GM19328 (cell line): Measurements from ENCODE around the gene MTG1.
"Not testable (repeated sequence)": the region's sequence is repeated elsewhere in the genome, so short reads cannot be mapped to it uniquely, and the experiment has no call there.

Experiments used
- ATAC-seq: cut with Tn5 transposase; IDR thresholded peaks from one replicate; pipeline ENCODE4 v1.9.1; 2021; ENCODE audit warnings: mild to moderate bottlenecking, moderate library complexity; ENCODE audit not compliant: unreplicated experiment

Gene MTG1

DNA sequence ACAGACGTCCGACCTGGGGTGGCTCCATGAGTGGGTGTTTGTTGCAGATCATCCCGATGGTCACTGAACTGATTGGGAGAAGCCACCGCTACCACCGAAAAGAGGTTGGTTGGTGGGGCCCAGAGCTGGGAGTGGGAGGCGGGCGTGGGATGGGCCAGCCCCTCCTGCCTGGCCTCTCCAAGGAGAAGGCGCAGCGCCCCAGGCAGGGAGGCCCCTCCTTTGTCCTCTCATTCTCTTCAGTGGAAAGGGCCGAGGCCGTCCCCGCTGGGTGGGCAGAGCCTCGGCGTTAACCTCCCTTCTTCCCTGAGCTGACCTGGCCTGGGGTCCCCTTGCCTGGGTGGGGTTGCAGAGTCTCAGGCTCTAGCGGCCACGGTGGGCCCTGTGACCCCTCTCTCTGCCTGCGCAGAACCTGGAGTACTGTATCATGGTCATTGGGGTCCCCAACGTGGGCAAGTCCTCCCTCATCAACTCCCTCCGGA, 5.2 kb downstream of the MTG1 start:
- ATAC-seq: no peak

DNA sequence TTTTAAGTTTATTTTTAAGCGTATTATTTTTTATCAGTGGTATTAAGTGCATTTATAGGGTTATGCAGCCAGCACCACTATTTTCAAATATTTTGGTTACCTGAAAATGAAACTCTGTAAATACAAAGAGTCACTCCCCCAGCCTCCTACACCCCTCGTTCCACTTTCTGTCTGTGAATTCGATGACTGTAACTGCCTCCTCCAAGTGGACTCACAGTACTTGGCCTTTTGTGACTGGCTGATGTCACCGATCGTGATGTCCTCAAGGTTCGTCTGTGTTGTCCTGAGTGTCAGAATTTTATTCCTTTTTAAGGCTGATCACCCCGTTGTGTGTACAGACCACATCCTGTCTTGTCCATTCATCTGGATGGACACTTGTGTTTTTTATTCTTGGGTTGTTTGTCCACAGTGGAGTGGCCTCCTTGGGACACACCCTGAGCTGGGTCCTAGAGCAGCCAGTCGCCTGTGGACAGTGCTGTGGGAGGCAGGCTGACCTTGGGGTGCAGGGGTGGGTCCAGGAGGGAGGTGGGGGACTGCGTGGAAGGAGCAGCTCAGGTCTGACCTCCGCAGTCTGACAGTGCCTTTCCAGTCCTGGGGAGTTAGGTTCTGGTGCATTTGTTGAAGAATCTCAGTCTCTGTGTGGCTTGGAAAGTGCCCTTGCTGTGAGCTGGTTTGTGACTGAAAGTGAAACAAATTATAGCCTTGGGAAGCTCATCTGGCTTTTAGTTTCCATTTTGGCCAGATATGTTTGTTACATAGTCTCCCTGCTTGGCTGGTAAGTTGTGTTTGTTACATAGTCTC, 6.9 kb downstream of the MTG1 start:
- no peak for ATAC-seq

DNA sequence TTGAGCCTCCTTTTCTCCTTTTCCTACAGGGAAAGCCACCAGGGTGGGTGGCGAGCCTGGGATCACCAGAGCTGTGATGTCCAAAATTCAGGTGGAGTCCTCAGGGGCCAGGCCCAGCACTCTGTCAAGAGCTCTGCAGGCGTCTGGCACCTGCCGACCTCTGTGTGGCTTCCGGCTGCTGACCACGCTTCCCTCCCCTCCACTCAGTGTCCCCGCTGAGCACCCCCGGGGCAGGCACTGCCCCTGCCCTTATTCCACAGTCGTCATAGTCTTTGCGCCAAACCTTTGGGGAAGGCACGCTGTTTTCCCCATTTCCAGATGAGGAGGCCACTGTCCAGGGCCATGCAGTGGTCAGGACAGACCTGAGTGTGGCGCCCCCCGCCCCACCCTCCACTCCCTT, 7.5 kb downstream of the MTG1 start:
- ATAC-seq: no peak

DNA sequence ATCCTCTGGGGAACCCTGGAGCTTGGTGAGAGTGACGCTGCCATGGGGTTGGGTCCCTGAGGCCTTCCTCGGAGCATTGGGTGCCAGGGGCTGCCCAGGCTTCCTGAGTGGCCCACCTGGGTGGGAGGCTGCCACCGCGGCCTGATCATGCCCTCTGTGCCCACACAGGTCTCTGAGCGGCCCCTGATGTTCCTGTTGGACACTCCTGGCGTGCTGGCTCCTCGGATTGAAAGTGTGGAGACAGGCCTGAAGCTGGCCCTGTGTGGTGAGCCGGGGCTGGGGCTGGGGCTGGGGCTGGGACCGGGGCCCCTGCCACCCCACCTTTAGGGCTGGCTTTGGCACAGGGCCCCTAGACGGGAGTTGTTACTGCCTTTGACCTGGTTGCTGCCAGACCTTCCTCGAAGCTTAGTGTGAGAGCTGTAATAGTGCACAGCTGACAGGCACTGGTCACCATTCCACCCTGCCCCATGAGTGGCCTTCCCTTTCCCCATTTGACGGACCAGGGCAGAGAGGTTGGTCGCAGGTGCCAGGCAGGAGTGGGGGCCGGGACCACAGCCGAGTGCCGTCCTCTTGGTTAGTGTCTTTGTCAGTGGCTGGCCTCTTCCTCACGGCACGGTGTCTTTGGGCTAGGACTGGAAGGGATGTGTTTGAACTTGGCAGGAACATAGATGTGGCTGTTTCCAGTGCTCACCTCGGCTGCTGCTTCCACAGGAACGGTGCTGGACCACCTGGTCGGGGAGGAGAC, 8.2 kb downstream of the MTG1 start:
- no peak for ATAC-seq

DNA sequence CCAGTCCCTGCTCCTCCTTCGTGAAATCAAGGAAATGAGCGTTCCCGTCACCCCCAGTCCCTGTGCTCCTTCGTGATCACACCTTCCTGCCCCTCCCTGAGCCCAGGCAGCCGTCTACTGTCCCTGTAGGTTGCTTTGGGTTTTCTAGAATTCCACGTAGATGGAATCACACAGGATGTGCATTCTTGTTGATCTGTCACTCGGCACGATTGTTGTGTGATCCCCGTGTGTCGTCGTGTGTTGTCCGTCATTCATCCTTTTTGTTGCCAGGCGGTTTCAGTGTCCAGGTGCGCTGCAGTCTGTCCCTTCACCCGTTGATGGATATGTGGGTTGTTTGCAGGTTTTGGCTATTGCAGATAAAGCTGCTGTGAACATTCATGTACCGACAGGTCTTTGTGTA, 9.4 kb downstream of the MTG1 start:
- ATAC-seq: no peak

DNA sequence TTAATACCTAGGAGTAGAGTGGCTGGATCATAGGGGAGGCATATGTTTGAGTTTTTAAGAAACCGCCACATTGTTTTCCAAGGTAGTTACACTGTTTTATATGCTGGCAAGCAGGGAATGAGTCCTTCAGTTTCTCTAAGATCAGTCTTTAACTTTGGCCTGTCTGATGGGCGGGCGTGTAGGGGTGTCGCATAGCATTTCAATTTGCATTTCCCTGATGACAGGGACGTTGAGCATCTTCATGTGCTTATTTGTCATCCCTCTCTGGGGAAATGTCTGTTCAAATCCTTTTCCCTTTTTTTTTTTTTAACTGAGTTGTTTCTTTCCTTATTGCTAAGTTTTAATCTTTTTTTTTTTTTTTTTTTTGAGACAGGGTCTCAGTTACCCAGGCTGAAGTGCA, 9.8 kb downstream of the MTG1 start:
- ATAC-seq: no peak

DNA sequence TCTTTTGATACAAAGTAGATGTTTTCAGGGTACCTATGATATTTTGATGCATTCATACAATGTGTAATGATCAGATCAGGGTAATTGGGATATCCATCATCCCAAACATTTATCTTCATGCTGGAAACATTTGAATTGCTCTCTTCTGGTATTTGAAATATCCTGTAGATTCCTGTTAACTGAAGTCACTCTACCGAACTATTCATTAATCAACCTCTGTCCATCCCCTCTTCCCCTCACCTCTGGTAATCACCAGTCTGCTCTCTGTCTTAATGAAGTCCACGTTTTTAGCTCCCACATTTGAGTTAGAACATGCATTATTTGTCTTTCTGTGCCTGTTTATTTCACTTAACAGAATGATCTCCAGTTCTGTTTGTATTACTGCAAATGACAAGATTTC, 11.3 kb downstream of the MTG1 start:
- ATAC-seq: no peak

DNA sequence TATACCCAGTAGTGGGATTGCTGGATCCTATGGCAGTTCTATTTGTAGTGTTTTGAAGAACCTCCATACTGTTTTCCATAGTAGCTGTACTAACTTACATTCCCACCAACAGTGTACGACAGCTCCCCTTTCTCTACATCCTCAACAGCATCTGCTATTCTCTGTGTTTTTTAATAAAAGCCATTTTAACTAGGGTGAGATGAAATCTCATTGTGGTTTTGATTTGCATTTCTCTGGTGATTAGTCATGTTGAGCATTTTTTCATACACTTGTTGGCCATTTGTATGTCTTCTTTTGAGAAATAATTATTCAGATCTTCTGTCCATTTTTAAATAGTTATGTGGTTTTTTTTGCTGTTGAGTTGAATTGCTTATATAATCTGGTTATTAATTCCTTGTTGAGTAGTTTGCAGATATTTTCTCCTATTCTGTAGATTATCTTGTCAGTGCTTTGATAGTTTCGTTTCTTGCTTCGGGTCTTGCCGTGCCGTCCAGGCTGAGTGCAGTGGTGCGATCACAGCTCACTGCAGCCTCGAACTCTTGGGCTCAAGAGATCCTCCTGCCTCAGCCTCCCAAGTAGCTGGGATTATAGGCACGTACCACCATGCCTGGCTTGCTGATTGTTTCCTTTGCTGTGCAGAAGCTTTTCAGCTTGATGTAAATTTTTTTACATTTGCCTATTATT, 12.0 kb downstream of the MTG1 start:
- ATAC-seq: no peak

DNA sequence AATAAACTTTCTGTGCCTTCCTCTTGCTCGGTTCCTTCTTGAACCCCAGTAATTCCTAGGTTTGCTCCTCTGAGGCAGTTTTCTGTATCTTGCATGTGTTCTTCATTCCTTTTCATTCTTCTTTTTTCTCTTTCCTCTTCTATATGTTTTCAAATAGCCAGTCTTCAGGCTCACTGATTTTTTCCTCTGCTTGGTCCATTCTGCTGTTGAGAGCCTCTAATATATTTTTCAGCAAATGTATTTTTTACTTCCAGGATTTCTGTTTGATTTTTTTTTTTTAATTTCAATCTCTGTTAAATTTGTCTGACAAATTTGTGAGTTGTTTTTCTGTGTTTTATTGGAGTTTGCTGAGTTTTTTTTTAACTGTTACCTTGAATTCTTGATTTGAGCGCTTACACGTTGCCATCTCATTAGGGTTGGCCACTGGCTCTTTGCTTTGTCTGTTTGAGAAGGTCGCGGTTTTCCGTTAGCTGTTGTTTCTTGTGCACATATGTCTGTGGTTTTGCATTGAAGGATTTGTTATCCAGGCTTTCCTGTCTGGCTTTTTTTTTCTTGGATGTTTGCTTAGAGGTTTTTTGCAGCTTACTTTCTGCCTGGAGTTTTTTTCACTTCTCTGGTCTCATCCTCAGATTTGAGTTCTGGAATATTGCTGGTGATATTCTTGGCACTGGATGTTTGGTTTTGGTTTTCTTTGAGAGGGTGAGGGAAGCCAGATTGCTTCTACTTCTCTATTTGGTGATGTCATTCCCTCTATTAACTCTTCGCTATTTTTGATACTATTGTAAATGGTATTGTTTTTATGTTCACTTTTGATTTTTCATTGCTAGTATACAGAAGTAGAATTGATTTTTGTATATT, 17.8 kb downstream of the MTG1 start:
- no peak for ATAC-seq

DNA sequence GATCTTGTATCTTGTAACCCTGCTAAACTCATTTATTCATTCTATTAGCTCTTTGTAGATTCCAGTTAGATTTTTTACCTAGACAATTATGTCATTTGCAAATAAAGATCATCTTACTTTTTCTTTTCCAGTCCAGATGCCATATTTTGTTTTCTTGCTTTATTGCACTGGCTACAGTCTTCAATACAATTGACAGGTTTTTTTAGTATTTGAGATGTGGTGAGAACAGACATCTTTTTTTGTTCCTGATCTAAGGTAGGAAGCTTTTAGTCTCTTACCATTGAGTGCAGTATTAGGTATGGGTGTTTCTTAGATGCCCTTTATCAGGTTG, 18.4 kb downstream of the MTG1 start:
- no peak for ATAC-seq

DNA sequence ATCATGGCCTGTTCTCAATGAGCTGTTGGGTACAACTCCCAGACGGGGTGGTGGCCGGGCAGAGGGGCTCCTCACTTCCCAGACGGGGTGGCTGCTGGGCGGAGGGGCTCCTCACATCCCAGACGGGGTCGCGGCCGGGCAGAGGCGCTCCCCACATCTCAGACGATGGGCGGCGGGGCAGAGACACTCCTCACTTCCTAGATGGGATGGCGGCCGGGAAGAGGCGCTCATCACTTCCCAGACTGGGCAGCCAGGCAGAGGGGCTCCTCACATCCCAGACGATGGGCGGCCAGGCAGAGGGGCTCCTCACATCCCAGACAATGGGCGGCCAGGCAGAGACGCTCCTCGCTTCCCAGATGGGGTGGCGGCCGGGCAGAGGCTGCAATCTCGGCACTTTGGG, 20.4 kb downstream of the MTG1 start:
- ATAC-seq: not testable (repeated sequence)

DNA sequence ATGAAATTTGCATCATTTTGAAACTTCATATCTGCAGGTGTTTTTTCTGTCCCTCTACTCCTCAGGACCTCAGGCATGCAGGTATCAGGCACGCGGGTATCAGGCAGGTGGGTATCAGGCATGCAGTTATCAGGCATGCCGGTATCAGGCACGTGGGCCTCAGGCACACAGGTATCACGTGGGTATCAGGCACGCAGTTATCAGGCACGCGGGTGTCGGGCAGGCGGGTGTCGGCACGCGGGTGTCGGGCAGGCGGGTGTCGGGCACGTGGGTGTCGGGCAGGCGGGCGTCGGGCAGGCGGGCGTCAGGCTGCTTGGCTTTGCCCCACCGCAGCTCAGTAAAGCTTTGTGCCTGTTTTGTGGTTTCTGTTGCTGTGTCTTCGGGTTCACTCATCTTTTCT, 21.8 kb downstream of the MTG1 start:
- no peak for ATAC-seq

DNA sequence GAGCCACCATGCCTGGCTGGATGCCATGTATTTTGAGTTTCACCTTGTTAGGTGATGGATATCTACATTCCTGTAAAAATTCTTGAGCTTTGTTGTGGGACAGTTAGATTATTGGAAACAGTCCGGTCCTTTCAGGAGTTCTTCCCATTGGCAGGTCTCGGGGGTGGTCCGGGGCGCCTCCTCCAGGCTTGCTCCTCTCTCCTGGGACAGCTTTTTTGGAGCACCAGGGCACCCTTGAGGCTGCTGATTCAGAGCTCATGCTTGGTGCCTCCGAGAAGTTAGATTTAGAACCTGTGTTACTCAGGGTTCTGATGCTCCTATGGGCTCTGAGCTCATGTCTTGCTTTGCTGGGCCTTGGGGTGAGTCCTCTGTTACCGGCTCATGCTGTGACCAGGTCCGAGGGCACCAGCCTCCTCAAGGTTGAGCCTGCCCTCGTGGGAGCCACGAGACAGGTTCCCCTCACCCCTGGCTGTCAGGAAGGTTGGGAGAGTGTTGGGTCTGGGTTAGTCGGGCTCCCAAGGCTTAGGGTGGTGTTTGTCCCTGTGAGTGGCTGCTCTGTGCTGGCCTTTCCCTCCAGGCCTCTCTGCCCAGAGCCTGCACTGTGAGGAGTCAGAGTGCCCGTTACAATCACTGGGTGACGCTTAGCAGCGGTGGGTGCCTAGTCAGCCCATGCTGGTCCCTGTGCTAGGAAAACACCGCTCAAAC, 24.5 kb downstream of the MTG1 start:
- ATAC-seq: no peak

DNA sequence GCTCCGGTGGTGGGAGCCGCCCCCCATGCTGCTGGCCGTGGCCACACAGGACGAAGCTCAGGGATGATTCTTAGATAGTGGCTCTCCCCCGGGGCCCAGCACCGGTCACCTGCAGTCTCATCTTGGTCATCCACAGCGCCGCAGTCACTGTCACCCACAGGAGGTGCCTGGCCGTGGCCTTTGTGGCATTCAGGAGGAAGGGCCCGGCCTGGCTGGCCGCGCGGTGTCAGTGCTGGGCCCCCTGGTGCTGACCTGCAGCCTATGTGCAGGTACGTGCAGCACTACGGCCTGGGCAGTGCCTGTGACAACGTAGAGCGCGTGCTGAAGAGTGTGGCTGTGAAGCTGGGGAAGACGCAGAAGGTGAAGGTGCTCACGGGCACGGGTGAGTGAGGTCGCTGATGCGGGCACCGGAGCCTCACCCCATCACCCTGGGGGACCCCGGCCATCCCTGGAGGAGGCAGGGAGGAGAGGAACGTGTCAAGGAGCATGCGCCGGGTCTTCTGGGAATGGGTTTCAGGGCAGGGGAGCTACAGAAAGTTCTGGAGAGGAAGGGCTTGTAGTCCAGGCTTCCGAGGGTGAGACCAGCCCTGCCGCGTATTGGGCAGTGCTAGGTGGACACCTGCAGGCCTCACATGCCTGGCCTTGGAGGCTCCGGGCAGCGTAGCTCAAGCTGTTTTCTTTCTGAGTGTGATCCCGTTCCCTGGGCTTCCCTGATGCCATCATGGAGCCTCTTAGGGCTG, 25.4 kb downstream of the MTG1 start:
- no peak for ATAC-seq

DNA sequence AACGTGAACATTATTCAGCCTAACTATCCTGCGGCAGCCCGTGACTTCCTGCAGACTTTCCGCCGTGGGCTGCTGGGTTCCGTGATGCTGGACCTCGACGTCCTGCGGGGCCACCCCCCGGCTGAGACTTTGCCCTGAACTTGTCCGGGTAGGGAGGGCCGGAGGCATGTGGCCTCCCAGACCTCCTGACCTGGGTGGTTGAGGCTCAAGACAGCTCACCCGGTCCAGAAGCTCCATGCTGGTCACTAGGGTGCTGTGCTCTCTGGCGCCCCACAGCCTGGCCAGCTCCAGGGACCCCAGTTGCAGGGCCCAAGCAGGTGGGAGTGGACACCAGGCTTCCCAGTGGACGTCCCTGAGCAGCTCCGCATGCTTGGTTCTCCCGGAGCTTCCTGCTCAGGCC, 26.1 kb downstream of the MTG1 start:
- no peak for ATAC-seq

DNA sequence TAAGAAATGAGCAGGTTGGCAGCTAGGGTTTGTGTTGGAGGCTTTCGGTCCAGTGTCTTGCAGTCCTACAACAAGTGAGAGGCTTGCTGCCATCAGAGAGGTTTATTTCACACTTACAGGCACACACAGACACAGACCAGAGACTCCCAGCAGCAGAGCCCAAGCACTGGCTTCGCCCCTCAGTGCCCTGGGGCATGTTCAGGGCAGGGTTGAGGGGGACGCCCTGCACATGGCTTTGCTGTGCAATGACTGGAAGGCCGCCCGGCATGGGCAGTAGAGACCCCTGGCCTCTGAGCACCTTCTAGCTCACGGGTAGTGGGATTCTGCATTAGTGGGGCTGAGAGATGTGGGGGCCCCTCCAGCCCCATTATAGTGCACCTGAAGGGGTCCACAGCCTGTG, 26.6 kb downstream of the MTG1 start:
- no peak for ATAC-seq

DNA sequence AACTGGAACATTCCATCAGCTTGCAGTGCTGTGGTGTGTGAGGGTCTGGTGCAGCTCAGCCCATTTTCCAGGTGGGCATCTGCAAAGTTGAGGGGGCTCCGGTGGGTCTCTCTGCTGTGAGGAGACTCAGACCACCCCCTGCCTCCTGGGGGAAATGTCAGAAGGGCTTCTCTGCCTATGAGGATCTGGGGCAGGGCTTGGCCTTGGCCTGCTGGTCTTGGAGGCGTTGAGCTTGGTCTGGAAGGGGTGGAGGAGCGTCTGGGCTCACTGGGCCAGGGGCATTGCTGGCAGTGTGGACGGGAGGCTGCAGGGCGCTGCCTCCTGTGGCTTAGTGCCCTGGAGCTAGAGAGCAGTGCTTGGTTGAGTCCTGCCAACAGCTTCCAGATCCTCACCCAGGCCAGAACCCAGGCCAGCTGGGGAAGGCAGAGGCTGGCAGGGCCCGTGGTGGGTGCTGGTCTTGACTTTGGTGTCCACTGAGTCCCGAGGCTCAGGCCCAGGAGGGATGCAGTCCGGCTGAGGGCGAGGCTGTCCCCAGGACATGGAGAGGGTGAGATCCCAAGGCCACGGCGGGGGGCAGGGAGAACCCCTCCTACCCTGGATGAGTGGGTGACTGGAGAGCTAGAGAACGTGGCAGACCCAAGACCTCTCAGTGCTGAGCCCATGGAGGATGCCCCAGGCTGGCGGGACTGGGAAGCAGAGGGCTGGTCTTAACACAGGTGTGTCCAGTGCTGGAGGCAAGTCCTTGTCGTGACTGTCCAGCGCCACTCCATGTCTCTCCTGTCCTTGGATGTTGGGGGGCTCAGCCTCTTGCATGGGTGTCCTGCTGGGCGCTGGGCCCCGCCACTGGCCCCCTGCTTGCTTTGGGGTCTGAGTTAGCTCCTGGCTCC, 27.6 kb downstream of the MTG1 start:
- ATAC-seq: no peak

DNA sequence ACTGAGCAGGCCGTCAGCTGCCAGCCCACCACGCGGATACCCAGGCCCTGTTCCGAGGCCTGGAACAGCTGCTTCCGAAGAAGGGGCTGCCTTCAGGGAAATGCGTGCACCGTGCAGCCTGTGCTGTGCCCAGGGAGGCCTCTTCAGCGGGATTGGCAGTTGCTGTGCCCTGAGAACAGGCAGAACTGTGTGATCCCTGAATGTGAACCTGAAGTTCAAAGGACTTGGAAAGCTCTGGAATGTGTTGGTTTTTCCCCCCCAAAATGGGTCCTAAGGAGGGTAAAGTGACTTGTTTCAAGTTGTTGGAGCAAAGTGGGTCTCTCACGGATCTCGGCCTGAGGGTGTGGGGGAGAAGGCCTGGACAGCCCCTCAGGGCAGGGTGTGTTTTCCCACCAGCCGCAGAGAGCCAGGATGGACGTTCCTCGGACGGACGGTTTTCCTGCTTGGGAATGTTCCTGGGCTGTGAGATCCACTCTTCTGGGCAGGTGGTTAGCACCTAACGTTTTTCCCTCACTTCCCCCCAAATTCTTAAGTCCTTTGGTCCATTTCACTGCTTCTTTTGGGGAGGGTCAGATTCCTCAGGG, 28.4 kb downstream of the MTG1 start:
- no peak for ATAC-seq
